NCI-H1417 (cell line): ENCODE results near the gene NLRP9.
A peak's percentile ranks its signal among the peaks of the same experiment; 100 is the strongest.

Experiments
- DNase-seq, 3 experiments: peaks; one replicate each; lab custom pipeline; 2025; lab: John Stamatoyannopoulos, UW

The NLRP9 gene

DNA sequence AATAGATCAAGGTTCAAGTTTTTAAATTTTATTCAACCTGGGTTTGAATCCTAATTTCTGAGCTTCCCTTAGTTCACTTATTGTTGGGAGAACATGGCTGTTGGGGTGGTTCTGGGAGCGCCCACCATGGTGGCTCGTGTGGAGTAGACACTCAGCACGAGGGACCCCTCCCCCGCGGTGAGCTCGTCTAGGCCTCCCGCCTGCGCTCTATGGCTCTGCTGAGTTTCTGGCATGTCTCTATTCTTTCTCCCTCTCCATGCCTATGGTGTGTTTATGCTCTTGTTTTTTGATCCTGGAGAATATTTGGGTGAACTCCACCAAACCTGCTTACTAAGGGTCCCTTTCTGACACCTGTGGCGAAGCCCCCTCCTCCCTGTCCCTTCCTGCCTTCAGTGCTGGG is 64.7 kb downstream of the NLRP9 start:
- no peak for DNase-seq

DNA sequence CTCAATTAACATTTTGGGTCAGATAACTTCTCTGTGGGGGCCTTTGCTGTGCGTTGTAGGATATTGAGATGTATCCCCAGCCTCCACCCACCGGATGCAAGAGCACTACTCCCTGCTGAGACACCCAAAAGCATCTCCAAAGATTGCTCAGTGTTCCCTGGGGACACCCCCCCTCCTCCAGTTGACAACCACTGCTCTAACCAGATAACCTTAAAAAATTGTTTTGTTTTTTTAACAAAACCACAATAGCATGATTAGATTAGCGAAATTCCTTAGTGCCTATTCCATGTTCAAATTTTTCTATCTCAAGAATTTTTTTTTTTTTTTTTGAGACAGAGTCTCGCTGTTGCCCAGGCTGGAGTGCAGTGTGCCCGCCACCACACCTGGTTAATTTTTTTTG is 65.8 kb downstream of the NLRP9 start:
- DNase-seq, result no peak

DNA sequence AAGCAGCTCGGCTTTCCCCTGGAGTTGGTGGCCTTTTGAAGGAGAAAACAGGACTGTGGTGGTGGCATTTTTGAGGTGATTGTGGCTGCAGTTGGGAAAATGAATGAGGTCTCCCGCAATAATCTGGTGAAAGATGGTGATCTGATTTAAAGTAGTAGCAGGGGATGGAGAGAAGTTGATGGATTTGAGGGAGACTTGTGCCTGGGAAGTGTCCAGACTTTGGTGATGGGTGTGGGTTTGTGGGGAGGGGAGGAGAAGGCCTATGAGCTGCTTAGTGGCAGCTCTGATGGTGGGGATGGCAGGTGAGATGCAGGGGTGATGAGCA is 67.2 kb downstream of the NLRP9 start:
- DNase-seq, result no peak

DNA sequence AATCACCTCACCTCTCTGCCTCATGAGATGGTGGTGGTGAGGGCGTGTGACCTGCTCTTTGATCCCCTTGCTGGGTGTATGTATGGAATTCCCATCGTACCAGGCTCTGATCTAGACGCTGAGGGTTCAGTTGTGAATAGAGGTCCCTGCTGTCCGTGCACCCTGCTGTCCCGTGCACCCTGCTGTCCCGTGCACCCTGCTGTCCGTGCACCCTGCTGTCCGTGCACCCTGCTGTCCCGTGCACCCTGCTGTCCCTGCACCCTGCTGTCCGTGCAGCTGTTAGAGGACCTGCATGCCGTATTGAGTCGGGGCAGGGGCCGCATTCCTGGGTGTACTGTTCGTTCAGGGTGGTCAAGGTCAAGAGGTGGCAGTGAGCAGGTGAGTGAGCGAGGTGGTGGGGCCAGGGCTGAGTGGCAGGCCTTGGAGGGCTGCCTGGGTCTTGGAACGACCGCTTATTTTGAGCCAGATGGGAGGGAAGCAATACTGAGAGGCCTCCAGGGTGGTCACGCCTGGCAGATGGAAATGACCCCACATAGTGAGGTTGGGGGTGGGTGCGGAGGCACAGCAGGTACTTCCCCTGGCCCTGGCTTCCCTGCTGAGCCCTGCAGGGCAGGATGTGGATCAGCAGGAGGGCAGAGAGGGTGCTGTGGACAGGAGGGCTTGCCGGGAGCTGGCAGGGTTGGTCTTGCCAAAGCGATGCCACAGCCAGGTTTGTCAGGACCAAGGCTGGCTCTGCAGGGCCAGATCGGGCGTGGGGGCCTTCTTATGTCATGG is 67.7 kb downstream of the NLRP9 start:
- peak in 2 of 3 experiments; percentile 13 to 19 for DNase-seq

DNA sequence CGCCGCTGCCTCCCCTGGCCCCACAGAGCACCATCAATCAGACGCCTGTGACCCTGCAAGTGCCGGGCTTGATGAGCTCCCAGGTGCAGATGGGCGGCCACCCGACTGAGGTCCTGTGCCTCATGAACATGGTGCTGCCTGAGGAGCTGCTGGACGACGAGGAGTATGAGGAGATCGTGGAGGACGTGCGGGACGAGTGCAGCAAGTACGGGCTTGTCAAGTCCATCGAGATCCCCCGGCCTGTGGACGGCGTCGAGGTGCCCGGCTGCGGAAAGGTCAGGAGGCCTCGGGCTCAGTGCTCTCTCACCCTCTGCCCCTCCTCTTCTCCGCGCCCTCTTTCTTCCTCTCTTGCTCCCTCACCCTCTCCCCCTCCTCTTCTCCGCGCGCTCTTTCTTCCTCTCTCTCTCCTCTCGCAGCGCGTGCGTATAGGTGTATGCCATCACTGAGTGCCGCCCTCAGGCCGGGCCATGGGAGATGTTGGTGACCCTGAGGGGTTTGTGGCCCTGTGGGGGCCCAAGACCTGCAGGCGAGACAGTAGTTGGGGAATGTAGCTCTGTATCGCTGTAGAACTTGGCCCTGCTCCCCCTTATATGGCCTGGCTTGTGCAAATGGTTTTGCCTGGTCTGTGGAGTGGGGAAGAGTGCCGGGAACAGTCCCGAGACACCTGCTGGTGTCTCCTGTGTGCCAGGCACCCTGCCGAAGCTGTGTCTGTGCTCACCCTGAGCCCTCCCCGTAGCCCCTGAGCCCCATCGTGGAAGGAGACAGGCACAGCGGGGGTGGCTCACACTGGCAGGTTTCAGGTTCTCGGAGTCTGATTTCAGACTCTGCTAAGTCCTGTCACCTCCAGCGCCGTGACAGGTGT is 68.6 kb downstream of the NLRP9 start:
- DNase-seq, result no peak

DNA sequence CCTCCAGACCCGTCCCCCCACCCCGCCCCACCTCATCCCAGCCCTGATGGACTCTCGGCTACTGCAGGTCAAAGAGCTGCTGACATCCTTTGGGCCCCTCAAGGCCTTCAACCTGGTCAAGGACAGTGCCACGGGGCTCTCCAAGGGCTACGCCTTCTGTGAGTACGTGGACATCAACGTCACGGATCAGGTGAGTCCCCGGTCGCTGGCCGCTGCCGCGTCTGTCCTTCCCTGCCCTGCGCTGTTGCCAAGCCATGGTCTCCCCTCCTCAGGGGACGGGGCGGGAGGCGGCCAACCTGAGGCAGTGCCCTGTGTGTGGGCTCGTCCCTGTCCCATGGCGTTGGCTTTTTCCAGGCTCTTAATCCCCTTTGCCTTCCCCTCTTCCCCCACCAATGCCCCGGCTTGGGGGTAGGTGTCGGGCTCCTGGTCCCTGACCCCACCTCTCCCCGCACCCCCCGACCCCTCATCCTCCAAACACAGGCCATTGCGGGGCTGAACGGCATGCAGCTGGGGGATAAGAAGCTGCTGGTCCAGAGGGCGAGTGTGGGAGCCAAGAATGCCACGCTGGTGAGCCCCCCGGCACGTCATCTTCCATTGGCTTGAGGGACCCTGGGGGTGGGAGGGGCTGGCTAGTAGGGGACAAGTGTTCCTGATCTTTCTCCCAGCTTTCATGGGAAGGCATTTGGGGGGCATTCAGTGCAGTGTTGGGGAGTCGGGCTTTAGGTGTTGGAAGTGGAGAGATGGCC is 69.4 kb downstream of the NLRP9 start:
- DNase-seq, result no peak

DNA sequence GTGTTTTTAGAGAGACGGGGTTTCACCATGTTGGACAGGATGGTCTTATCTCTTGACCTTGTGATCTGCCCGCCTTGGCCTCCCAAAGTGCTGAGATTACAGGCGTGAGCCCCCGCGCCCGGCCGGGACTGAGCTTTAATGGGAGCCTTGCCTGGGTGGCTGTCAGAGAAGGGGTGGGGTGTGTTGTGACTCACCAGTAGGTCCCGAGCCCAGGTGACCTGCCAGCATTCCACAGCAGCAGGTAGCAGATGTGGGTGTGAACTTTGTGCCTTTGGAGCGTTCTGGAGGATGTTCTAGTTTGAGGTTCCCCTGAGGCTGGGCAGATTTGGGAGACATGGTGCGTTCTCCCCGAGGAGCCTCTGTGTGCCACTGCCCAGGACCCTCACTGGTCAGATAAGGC is 70.2 kb downstream of the NLRP9 start:
- no peak for DNase-seq

DNA sequence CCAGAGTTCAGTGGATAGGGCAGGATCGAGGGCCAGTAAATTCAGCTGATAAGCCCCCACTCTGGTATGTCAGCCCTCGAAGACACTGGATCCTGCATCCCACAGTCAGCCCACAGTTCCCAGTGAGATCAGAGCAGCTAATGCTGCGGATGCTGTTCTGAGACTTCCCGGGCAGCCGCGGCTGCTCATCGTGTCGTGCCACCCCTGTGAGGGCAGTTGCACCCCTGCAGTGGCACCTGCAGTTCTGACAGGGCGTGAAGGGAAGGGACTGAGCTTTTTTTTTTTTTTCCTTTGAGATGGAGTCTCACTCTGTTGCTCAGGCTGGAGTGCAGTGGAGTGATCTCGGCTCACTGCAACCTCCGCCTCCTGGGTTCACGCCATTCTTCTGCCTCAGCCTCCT is 70.7 kb downstream of the NLRP9 start:
- DNase-seq, result no peak

DNA sequence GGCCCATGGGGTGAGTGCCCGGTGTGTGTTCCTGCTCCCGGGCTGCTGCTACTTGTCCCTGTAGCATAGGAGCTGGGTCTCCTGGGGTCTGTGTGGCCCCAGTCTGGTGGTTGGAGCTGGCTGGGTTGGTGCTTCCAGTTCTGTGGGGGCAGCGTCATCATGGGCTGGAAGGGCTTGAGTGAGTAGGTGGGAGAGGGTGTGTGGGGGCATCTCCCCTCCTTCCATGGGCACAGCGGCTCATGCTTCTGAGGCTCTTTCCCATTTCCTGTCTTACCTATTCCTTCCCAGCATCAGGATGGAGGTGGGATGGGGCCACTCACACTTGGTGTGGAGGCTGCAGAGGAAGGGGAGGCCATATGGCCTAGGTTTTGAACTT is 71.2 kb downstream of the NLRP9 start:
- DNase-seq, result no peak

DNA sequence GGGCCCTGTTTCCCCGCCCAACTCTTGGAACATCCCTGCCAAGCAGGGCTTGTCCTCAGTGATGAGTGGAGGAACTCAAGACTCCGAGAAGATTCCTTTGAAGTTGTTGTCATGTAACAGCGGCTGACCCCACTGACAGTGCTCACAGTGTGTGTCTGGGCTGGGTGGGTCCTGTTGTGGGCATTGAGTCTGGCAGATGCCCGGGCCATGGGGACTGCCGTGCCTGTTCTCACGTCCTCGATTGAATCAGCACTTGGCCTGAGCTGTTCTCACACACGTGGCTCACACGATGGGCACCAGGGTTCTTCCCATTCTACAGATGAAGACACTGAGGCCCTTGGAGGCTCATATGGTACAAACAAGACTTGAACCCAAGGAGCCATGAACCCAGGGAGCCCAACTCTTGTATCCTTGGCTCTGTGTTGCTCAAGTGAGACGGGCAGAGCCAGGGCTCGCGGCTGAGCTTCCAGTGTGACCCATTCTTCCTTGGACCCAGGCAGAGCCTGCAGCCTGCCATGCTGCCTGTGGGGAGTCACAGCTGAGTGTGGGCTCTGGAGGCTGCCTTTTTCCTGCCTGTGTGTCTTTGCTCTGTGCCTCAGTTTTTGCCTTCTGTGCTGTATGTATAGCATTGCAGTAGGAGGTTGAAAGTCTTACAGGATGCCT is 71.7 kb downstream of the NLRP9 start:
- DNase-seq, result no peak

DNA sequence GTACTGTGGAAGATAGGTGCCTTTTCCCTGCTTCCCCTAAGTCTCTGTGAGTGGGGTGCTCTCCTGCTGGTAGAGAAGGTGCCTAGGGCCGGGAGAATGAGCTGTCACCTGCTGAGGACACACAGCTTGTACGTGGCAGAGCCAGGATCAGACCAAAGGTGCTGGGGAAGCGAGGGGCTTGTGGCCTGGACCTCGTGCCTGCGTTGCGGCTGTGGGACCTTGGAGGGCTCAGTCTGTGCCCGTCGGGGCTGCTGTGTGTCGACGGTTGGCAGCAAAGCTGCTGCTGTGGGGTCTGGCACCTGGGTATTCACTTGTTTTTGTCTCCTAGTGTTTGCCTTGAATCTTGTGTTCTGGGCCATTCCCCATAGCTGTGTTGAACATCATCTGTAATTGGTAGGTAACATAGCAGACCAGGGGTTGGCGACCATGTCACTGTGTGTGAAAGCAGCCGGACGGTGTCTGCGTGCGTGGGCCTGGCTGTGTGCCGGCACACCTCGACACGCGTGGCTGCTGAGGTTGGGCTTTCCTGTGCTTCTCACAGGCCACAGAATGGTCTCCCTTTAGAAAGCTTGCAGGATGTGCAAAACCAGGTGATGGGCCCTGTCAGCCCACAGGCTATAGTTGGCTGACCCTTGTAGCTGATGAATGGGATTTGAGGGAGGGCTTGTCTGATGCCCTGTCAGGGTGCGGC is 74.2 kb downstream of the NLRP9 start:
- DNase-seq, result no peak

DNA sequence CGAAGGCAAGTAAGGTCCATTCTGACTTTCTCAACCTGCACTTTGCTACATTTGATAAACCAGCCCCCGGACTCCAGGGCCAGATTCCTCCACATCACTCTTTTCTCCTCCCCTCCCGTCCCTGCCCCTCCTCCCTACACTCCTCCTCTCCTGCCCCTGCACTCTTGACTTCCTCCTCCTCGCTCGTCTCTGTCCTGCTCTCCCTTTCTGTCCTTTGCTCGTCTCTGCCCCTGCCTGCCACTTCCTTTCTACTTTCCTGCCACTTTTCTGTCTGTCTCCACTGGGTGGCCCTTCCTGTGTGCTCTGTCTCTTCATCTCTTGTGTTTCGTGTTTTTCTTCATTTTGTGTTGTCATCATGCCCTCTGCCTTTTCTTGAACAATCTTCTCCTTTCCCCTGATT is 76.4 kb downstream of the NLRP9 start:
- no peak for DNase-seq

DNA sequence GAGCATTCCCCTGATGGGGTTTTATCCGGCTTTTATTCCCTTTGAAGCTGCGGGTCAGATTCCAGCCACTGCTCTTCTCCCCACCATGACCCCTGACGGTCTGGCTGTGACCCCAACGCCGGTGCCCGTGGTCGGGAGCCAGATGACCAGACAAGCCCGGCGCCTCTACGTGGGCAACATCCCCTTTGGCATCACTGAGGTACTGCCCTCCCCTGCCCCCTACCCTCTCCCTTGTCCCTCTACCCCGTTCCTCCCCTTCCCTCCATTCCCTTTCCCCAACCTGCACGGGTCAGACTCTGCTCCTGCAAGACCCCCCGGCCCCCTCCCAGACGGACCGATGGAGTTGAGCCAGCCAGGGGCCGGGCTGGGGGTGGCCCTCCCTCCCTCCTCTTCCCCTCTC is 77.2 kb downstream of the NLRP9 start:
- DNase-seq, result no peak

DNA sequence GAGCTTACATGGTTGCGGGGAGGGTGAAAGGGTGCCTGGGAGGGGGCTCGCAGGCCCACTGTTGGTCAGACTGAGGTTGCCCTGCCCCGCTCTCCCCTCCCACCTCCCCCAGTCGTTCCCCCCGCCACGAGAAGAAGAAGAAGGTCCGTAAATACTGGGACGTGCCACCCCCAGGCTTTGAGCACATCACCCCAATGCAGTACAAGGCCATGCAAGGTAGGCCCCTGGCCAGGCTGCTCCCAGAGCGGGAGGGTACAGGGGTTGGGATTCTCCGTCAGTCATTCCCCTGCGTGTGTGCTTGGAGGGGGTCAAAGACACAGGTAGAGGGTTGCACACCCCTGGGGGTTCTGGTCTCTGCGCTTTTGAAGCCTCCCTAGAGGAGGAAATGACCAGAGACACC is 77.8 kb downstream of the NLRP9 start:
- DNase-seq, result no peak

DNA sequence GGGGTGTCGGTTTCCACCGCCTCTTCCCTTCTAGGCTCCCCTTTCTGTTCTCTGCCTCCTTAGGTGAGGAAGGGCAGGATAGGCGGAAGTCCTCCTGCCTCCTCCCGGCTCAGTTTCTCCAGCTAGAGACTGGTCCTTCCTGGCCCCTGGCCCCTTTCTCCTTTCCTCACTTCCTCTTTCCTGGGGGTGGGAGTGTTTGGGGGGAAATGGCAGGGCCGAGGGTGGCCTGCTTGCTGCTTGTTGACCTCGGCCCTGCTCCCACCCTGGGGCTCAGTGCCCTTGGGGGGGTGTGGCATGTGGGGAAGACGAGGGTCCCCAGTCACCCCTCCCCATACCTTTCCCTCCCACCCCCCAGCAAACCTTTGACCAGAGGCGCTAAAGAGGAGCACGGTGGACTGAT is 78.4 kb downstream of the NLRP9 start:
- DNase-seq, result no peak

DNA sequence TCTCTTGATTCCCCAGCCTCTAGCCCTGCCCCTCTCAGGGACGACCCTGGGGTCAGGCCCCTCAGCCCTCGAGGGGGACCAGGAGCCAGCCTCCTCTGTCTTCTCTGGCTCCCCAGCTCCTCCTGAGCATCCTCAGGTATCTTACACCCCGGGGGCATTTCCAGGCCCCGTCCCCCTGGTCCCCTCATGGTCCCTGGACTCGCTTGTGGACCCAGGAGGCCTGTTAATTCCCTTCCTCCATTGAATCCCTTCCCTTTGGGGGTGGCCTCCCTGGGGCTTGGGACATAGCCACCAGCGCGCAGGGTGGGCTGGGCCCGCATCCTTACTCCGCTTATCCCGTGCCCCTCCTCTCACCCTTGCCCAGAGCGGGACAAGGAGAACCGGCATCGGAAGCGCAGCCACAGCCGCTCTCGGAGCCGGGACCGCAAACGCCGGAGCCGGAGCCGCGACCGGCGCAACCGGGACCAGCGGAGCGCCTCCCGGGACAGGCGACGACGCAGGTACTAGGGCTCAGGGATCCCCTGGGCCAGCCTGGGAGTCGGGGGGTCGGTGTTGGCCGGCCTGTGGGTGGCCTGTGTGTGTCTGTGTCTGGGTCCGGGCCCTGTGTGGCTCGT is 79.2 kb downstream of the NLRP9 start:
- no peak for DNase-seq
